K562 (cell line): Measurements from ENCODE around the gene TARBP2. TPM values are rescaled to one million over a fixed set of nuclear protein-coding genes. Genes with fewer than 3 reads are reported as not detected.
A peak's percentile ranks its signal among the peaks of the same experiment; 100 is the strongest.

Experiments used
- DDX20 ChIP-seq: fragments of 450-650 bp; IDR thresholded peaks from 2 replicates; pipeline ENCODE4 v1.6.1; 2016; ENCODE audit warnings: missing genetic modification characterization, low read depth, mild to moderate bottlenecking, missing compliant biosample characterization, moderate library complexity
- DEAF1 ChIP-seq: fragments of 450-650 bp; formaldehyde crosslinking; IDR thresholded peaks from 2 replicates; pipeline ENCODE4 v1.4.0; 2020; ENCODE audit warnings: mild to moderate bottlenecking, moderate library complexity
- ETS2 ChIP-seq: IDR thresholded peaks from 2 replicates; pipeline ENCODE4 v1.6.1; 2016; ENCODE audit warnings: borderline replicate concordance, missing genetic modification characterization, mild to moderate bottlenecking, moderate library complexity, missing compliant biosample characterization; ENCODE audit not compliant: poor library complexity, severe bottlenecking
- GATA2 ChIP-seq: sonication (generic); formaldehyde crosslinking; IDR thresholded peaks from 2 replicates; pipeline ENCODE4 v1.4.0; 2020; ENCODE audit warnings: mild to moderate bottlenecking, missing genetic modification reagents
- IRF9 ChIP-seq: fragments of 450-650 bp; IDR thresholded peaks from 2 replicates; pipeline ENCODE4 v1.6.1; 2016; ENCODE audit warnings: missing biosample characterization, missing genetic modification characterization
- POLR2H ChIP-seq: IDR thresholded peaks from 2 replicates; pipeline ENCODE4 v1.6.1; 2016; ENCODE audit warnings: missing genetic modification characterization, low read depth, mild to moderate bottlenecking, control low read depth, missing compliant biosample characterization, moderate library complexity
- PRMT5 ChIP-seq: sonication (generic); formaldehyde crosslinking; IDR thresholded peaks from 2 replicates; pipeline ENCODE4 v1.5.0; 2020; ENCODE audit warnings: missing genetic modification reagents
- RFX7 ChIP-seq: fragments of 250-450 bp; sonication (Bioruptor Pico); IDR thresholded peaks from 2 replicates; pipeline ENCODE4 v1.5.1; 2021; ENCODE audit warnings: mild to moderate bottlenecking
- U2AF2 ChIP-seq: fragments of 200-400 bp; formaldehyde crosslinking; optimal IDR thresholded peaks from 2 replicates; pipeline ENCODE3; 2017; ENCODE audit warnings: low read depth, mild to moderate bottlenecking, low read length
- ZFP91 ChIP-seq: sonication (generic); formaldehyde crosslinking; IDR thresholded peaks from 2 replicates; pipeline ENCODE4 v1.8.0; 2022; ENCODE audit warnings: mild to moderate bottlenecking, missing genetic modification reagents
- ZNF134 ChIP-seq: fragments of 250-450 bp; sonication (Bioruptor Pico); conservative IDR thresholded peaks from 2 replicates; pipeline ENCODE4 v1.4.0; 2020
- ZNF146 ChIP-seq: IDR thresholded peaks from one replicate; pipeline ENCODE4 v1.6.1; 2018; ENCODE audit warnings: missing compliant biosample characterization; ENCODE audit not compliant: unreplicated experiment
- ZNF165 ChIP-seq: fragments of 250-450 bp; sonication (Bioruptor Pico); IDR thresholded peaks from 2 replicates; pipeline ENCODE4 v1.4.0; 2020; ENCODE audit warnings: borderline replicate concordance
- ZNF280B ChIP-seq: fragments of 250-450 bp; sonication (Bioruptor Pico); IDR thresholded peaks from 2 replicates; pipeline ENCODE4 v1.5.1; 2021; ENCODE audit warnings: mild to moderate bottlenecking
- ZNF324 ChIP-seq: fragments of 250-450 bp; sonication (Bioruptor Pico); IDR thresholded peaks from 2 replicates; pipeline ENCODE4 v1.4.0; 2020; ENCODE audit warnings: mild to moderate bottlenecking
- ZNF384 ChIP-seq: IDR thresholded peaks from 2 replicates; pipeline ENCODE4 v1.6.1; 2012; ENCODE audit warnings: low read depth, low read length, improper control_type of control experiment
- ZNF586 ChIP-seq: fragments of 450-650 bp; formaldehyde crosslinking; conservative IDR thresholded peaks from 2 replicates; pipeline ENCODE4 v1.4.0; 2020; ENCODE audit warnings: mild to moderate bottlenecking, moderate library complexity
- ZNF592 ChIP-seq: fragments of 450-650 bp; IDR thresholded peaks from 2 replicates; pipeline ENCODE4 v1.6.1; 2017; ENCODE audit warnings: antibody characterized with exemption, mild to moderate bottlenecking
- polyA plus RNA-seq, 8 experiments: library from polyadenylated mRNA; depleted of rRNA in 4 of 8; stranded (reverse) in 5 of 8; unstranded in 3 of 8; fragments of >200 nt; fragmentation: Nextera tagmentation in 2 of 8; fragmentation: Illumina TruSeq in 1 of 8; extraction: Ambion mirVana in 2 of 8; extraction: Trizol in 1 of 8; gene quantifications; 2 replicates each; pipeline versions ENCODE4 v1.2.1 to v1.2.3, GENCODE V29; 2011 to 2014; ENCODE audit warnings: inconsistent platforms in 1 of 8, missing spikeins in 1 of 8
- total RNA-seq, 7 experiments: library from RNA; depleted of rRNA in 6 of 7; stranded (reverse); fragments of >200 nt in 6 of 7; fragmentation: Illumina TruSeq in 2 of 7; extraction: Trizol in 2 of 7; gene quantifications; 2 replicates each; pipeline versions ENCODE4 v1.2.1 to v1.2.3, GENCODE V29; 2011 to 2021; ENCODE audit warnings: low replicate concordance in 1 of 7

The TARBP2 gene
- total and polyA plus RNA-seq, 9 of the 15 experiments (the other 6 are each of a cell fraction or from before 2014, with no cell fraction given): 5.6 to 69.0 (median 44.6) TPM

GRCh38 chr12:53451661-53452158, 49.4 kb upstream of the TARBP2 start, which contains the start of gene PCBP2 (continued):
- TF ChIP-seq DEAF1 (CRISPR knock-in tag) (no peak), ZNF165 (no peak), ZNF280B (CRISPR knock-in tag) (no peak), DDX20 (tag) (no peak), ZNF146 (CRISPR knock-in tag) (no peak), ZNF592 (no peak), RFX7 (no peak), ETS2 (no peak), ZNF586 (CRISPR knock-in tag) (no peak), ZNF134 (CRISPR knock-in tag) (no peak), ZNF384 (peak; percentile 42; the same call in 1 of the 2 replicates), ZFP91 (CRISPR knock-in tag) (no peak), U2AF2 (no peak), POLR2H (tag) (peak; percentile 94), GATA2 (no peak), ZNF324 (CRISPR knock-in tag) (no peak), PRMT5 (CRISPR knock-in tag) (no peak), IRF9 (tag) (0 out of 2 replicates have a peak, but pooled peaks have one; percentile 48)
